Ovary (tissue), 9 donors: ENCODE data around the gene CD200R1L. TPM values are rescaled to one million over a fixed set of nuclear protein-coding genes. Genes with fewer than 3 reads are reported as not detected.

ENCODE experiments used
- DNase-seq, 5 donors: peaks; one replicate each; pipeline ENCODE4 v3.0.0-alpha.2; 2019 to 2020
- H3K27ac ChIP-seq, 2 donors: fragments of 200-600 bp; one replicate each; pipeline versions ENCODE4 v1.5.1 to v1.8.0; 2019 to 2022
- H3K27me3 ChIP-seq: fragments of 200-600 bp; one replicate; pipeline ENCODE4 v1.8.0; 2022
- H3K36me3 ChIP-seq: fragments of 200-600 bp; sonication (generic); one replicate; pipeline ENCODE4 v1.5.1; 2019
- H3K4me1 ChIP-seq: one replicate; pipeline ENCODE4 v1.8.1; 2013; ENCODE audit warnings: mild to moderate bottlenecking, moderate library complexity; ENCODE audit not compliant: insufficient read depth
- H3K4me3 ChIP-seq: fragments of 200-600 bp; sonication (generic); one replicate; pipeline ENCODE4 v1.5.1; 2017
- H3K9me3 ChIP-seq, 2 donors: fragments of 200-600 bp in 1 of 2; sonication (generic) in 1 of 2; one replicate each; pipeline versions ENCODE4 v1.5.1 to v1.8.1; 2013 to 2019; ENCODE audit warnings: mild to moderate bottlenecking in 1 of 2, moderate library complexity in 1 of 2
- EP300 ChIP-seq: sonication (generic); formaldehyde crosslinking; IDR thresholded peaks from one replicate; pipeline ENCODE4 v1.6.1; 2017; ENCODE audit warnings: antibody characterized with exemption
- POLR2A ChIP-seq: fragments of 450-650 bp; IDR thresholded peaks from one replicate; pipeline ENCODE4 v1.6.1; 2017; ENCODE audit warnings: antibody characterized with exemption, mild to moderate bottlenecking, moderate library complexity
- WGBS, 3 donors: extraction: QIAGEN DNeasy Blood & Tissue Kit in 1 of 3; methylation state at CpG; one replicate each; pipeline versions ENCODE4 v1.1.5 to v1.1.7; 2013 to 2017; 5-methylcytosine and 5-hydroxymethylcytosine counted together
- intact Hi-C, 4 donors: fragments of 100-400 bp; cut with DNase I; formaldehyde crosslinking; loops; one replicate each; pipeline versions ENCODE4 v1.11.0 to v1.15.1; 2022 to 2023
- polyA plus RNA-seq, 2 donors: library from polyadenylated mRNA; stranded (reverse); fragments of 200-250 nt in 1 of 2; fragments of 350-450 nt in 1 of 2; fragmentation: Illumina TruSeq in 1 of 2; extraction: RNeasy Lipid Tissue Mini Kit (QIAGEN cat#74804) in 1 of 2; gene quantifications; one replicate each; pipeline ENCODE4 v1.2.3, GENCODE V29; 2013 to 2014
- total RNA-seq, 7 donors: library from RNA; depleted of rRNA in 2 of 7; stranded (reverse); fragments of >200 nt in 2 of 7; fragmentation: NEBNext Ultra II Directional in 3 of 7; extraction: Animal tissue kit (Norgen Biotek cat#: 25700) in 3 of 7; gene quantifications; one replicate each; pipeline versions ENCODE4 v1.1.0 to v1.2.4, GENCODE V29; 2016 to 2023
- TF ChIP-seq, protein P1 (sequence below), 3 donors: fragments of 450-650 bp in 2 of 3; fragments of 200-600 bp in 1 of 3; IDR thresholded peaks; one replicate each; pipeline versions ENCODE4 v1.5.1 to v1.8.0; 2016 to 2022; ENCODE audit warnings: antibody characterized with exemption in 3 of 3, mild to moderate bottlenecking in 1 of 3
- donor health status: DM: no; HTN: no; CAD: no; lungs with moderate emphysema.
- donor health status: DM: no; HTN: no; CAD: no.
- donor health status: Bipolar disorder and iron deficiency.
- donor health status: DM: yes; HTN: yes; CAD: no.
- donor health status: DM: no; HTN: no; CAD: no.
- donor health status: DM: yes; HTN: yes; CAD: no.

Gene CD200R1L
- total and polyA plus RNA-seq, 9 donors = not detected

DNA sequence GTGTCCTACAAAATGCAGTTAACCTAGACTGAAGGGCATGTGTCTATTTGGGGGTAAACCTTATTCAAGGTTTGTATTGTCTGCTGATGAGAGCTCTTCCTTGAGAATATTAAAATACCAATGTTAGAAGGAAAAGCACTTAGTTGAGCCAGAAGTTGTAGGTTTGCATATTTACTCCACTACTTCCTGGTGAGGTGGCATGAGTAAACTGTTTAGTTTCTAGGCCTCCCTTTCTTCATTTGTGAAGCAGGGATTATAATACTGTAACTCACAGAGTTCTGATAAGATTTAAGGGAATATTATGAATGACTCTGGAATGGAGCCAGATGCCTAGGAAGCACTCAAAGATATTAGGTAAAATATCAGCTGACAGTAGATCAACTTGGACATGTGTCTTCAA lies 46.7 kb downstream of the CD200R1L start:
- no peak for DNase-seq
- intact Hi-C loops = no loop called here
- Histone ChIP-seq H3K27ac (no peak overlapping the region), H3K9me3 (no peaks in the 10 kb centered on the region), H3K36me3 (no peaks in the 10 kb centered on the region), H3K27me3 (no peaks in the 10 kb centered on the region), H3K4me3 (no peak overlapping the region), H3K4me1 (peaks cover 2% of the 10 kb centered on the region)
- TF ChIP-seq EP300 = no peak
- TF ChIP-seq POLR2A = no peak
- TF ChIP-seq, protein P1, sequence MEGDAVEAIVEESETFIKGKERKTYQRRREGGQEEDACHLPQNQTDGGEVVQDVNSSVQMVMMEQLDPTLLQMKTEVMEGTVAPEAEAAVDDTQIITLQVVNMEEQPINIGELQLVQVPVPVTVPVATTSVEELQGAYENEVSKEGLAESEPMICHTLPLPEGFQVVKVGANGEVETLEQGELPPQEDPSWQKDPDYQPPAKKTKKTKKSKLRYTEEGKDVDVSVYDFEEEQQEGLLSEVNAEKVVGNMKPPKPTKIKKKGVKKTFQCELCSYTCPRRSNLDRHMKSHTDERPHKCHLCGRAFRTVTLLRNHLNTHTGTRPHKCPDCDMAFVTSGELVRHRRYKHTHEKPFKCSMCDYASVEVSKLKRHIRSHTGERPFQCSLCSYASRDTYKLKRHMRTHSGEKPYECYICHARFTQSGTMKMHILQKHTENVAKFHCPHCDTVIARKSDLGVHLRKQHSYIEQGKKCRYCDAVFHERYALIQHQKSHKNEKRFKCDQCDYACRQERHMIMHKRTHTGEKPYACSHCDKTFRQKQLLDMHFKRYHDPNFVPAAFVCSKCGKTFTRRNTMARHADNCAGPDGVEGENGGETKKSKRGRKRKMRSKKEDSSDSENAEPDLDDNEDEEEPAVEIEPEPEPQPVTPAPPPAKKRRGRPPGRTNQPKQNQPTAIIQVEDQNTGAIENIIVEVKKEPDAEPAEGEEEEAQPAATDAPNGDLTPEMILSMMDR (IDR thresholded peaks at IDR 0.05) = no peak

DNA sequence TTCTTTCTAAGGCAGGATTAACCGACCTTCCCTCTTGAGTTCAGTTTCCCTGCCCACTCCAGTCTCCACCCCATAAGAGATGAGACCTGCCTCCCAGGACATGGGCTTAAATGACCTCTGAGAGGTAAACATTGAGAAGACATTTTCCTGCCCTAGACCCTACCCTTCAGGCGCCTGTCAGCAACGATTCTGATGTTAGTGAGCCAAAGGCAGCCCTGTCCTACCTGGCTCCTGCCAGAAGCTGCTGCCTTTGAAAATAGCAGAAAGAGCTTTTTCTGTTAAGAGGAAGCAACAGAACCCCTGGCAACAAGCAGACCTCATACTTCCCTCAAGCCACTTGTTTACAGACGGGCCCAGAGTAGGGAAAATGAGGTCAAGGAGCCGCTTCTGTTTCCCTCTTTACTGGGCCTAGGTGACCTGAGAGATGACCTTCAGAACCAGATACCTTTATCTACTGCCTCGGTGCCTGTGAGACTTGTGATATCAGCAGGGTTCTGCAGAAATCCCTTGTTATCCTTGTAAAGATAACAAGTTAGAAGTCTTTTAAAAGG lies 52.0 kb downstream of the CD200R1L start:
- Histone ChIP-seq H3K4me3 (no peak overlapping the region), H3K27ac (peak overlapping the region in 1 of 2 donors; percentile 24), H3K4me1 (peaks cover 9% of the 10 kb centered on the region), H3K36me3 (no peaks in the 10 kb centered on the region), H3K9me3 (no peaks in the 10 kb centered on the region), H3K27me3 (no peaks in the 10 kb centered on the region)
- WGBS, 3 donors = 29 to 41% (median 36%) methylated on average over 6 of the region's 6 CpGs
- TF ChIP-seq, protein P1 (IDR thresholded peaks at IDR 0.05) = no peak
- intact Hi-C loops = no loop called here
- DNase-seq = no peak

DNA sequence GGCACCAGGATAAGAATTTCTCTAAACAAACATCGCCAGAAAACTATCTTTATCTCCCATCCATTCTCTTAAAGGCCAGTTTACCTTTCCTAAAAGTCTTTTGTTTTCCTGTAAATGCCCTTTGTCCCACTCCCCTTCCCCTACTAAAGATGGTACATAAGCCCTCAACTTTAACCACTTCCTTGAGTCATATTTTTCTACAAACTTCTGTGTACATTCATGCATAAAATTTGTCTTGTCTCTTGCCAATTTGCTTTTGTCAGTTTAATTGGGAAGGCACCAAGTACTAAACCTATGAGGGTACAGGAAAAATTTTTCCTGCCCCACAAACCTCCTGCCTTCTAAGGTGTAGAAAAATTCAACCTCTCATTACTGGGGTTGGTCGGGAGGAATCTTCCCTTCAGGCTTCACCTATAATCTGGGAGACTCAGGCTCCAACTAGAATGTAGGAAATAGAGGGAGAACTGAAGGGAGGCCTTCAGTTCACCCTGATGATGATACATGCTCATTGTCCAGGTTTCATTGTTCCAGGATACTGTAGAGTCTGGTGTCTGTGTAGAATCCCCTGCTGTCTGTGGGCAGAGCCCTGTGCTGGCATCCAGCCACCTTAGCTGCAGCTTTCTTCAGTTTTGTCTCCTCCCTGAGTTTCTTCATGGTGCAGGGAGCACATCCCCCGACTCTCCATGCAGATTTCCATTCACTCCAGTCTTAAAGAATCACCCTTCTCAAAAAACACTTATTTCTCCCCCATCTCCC lies 53.2 kb downstream of the CD200R1L start:
- Histone ChIP-seq H3K27ac (no peak overlapping the region), H3K9me3 (no peaks in the 10 kb centered on the region), H3K36me3 (no peaks in the 10 kb centered on the region), H3K4me3 (no peak overlapping the region), H3K27me3 (no peaks in the 10 kb centered on the region), H3K4me1 (peaks cover 9% of the 10 kb centered on the region)
- TF ChIP-seq, protein P1 (IDR thresholded peaks at IDR 0.05) = no peak
- TF ChIP-seq EP300 = no peak
- no peak for TF ChIP-seq POLR2A
- intact Hi-C loops = no loop called here
- 63 to 75% (median 70%) methylated on average over 3 of the region's 3 CpGs for WGBS, 3 donors
- peak in 4 of 5 donors; percentile 25 to 54 (median 33) for DNase-seq

DNA sequence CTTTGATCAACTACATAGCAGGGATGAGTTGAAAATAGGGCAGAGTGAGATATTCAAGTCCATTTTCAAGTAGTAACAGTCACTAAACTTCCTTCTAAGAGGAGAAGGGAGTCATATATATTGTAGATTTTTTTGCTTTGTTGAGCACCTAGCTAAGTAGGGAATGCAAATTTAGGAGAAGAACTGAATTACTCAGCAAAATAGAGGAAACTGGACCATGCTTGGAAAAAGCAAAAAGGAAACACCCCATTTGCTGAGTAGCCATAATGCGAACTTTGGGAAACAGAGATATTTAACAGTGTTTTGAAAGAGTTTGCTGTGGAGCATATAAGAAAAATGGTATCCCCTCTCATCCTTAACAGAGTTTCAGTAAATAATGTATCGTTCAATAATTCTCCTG lies 54.9 kb downstream of the CD200R1L start:
- WGBS, 3 donors = 92 to 96% (median 93%) methylated on average over 2 of the region's 2 CpGs
- intact Hi-C loops = no loop called here
- no peaks in the 10 kb centered on the region for H3K27me3 ChIP-seq
- no peaks in the 10 kb centered on the region for H3K36me3 ChIP-seq
- H3K9me3 ChIP-seq = no peaks in the 10 kb centered on the region
- TF ChIP-seq, protein P1 (IDR thresholded peaks at IDR 0.05) = no peak
- TF ChIP-seq EP300 = no peak
- no peak for TF ChIP-seq POLR2A
- H3K4me1 ChIP-seq = peaks cover 9% of the 10 kb centered on the region
- DNase-seq = no peak
- no peak overlapping the region for H3K27ac ChIP-seq
- H3K4me3 ChIP-seq = no peak overlapping the region
